HPDE6-E6E7 (cell line): ENCODE data around the gene PCDHGB3.
"Not testable (repeated sequence)": the region's sequence is repeated elsewhere in the genome, so short reads cannot be mapped to it uniquely, and the experiment has no call there.

Source experiments
- DNase-seq: peaks from one replicate; pipeline ENCODE4 v3.0.0; 2011; ENCODE audit warnings: missing footprints; ENCODE audit errors: extremely low spot score

Gene PCDHGB3

DNA sequence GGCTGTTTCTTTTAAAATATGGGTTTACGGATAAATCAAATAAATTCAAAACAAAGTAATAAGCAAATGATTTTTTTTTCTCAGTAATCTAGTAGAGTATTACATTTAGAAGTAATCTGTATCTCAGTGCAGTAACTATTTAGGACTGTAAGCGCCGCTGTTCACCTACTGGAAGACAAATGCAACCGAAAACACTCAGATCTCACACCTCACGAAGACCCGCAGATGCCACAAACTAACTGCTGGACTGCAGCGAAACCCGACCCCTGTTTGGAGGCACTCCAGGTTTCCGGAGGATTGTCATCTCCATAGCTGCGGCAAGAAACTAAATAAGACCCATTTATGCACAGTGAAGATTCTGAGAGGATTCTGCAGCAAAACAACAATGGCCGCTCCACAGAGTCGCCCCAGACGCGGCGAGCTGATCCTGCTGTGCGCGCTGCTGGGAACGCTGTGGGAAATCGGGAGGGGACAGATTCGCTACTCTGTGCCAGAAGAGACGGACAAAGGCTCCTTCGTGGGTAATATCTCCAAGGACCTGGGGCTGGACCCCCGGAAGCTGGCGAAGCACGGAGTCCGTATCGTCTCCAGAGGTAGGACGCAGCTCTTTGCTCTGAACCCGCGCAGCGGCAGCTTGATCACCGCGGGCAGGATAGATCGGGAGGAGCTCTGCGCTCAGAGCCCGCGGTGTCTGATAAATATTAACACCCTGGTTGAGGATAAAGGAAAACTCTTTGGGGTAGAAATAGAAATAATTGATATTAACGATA, 22.6 kb downstream of the PCDHGB3 start, which contains the start of gene PCDHGA8:
Gene PCDHGA8, plus strand, starts transcription at position 205 of the 770 bp plus-strand sequence. Its CDS starts 181 bp downstream, at position 386.
- no peak for DNase-seq

DNA sequence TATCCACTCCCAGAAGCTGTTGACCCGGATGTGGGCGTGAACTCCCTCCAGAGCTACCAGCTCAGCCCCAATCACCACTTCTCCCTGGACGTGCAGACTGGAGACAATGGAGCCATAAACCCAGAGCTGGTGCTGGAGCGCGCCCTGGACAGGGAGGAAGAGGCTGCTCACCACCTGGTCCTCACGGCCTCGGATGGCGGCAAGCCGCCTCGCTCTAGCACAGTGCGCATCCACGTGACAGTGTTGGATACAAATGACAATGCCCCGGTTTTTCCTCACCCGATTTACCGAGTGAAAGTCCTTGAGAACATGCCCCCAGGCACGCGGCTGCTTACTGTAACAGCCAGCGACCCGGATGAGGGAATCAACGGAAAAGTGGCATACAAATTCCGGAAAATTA, 23.2 kb downstream of the PCDHGB3 start:
- no peak for DNase-seq

DNA sequence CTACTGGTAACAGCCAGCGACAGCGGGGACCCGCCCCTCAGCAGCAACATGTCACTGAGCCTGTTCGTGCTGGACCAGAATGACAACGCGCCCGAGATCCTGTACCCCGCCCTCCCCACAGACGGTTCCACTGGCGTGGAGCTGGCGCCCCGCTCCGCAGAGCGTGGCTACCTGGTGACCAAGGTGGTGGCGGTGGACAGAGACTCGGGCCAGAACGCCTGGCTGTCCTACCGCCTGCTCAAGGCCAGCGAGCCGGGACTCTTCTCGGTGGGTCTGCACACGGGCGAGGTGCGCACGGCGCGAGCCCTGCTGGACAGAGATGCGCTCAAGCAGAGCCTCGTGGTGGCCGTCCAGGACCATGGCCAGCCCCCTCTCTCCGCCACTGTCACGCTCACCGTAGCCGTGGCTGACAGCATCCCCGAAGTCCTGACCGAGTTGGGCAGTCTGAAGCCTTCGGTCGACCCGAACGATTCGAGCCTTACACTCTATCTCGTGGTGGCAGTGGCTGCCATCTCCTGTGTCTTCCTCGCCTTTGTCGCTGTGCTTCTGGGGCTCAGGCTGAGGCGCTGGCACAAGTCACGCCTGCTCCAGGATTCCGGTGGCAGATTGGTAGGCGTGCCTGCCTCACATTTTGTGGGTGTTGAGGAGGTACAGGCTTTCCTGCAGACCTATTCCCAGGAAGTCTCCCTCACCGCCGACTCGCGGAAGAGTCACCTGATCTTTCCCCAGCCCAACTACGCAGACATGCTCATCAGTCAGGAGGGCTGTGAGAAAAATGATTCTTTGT, 24.6 kb downstream of the PCDHGB3 start:
- DNase-seq: not testable (repeated sequence)

DNA sequence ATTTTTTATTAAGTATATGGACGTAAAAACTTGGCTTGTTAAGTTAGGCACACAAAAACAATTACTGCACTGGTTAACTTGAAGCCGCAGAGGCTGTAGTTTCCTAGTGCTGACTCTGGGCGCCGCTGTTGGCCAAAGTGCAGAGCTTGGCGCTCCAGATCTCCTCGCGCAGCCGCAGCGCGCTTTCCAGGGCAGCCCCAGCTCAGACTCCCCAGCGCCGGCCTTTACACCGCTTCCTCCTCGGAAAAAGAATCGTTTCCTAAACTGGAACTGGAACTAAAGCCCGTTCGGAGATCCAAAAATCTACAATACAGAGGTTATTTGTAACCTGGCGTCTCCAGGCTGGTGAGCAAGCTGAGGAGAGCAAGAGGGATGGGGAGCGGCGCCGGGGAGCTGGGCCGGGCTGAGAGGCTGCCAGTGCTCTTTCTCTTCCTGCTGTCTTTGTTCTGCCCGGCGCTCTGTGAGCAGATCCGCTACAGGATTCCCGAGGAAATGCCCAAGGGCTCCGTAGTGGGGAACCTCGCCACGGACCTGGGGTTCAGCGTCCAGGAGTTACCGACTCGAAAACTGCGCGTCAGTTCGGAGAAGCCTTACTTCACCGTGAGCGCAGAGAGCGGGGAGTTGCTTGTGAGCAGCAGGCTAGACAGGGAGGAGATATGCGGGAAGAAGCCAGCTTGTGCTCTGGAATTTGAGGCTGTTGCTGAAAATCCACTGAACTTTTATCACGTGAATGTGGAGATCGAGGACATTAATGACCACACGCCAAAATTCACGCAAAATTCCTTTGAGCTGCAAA, 27.9 kb downstream of the PCDHGB3 start, which contains the start of gene PCDHGB5:
Gene PCDHGB5, plus strand, starts transcription at position 192 of the 796 bp plus-strand sequence. Its CDS starts 181 bp downstream, at position 373.
- not testable (repeated sequence) for DNase-seq

DNA sequence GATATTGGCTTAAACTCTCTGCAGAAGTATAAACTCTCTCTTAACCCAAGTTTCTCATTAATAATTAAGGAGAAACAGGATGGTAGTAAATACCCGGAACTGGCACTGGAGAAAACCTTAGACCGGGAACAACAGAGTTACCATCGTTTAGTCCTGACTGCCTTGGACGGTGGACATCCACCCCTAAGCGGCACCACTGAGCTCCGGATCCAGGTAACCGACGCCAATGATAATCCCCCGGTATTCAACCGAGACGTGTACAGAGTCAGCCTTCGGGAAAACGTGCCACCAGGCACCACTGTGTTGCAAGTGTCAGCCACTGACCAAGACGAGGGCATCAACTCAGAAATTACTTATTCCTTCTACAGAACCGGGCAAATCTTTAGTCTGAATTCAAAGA, 28.6 kb downstream of the PCDHGB3 start:
- no peak for DNase-seq

DNA sequence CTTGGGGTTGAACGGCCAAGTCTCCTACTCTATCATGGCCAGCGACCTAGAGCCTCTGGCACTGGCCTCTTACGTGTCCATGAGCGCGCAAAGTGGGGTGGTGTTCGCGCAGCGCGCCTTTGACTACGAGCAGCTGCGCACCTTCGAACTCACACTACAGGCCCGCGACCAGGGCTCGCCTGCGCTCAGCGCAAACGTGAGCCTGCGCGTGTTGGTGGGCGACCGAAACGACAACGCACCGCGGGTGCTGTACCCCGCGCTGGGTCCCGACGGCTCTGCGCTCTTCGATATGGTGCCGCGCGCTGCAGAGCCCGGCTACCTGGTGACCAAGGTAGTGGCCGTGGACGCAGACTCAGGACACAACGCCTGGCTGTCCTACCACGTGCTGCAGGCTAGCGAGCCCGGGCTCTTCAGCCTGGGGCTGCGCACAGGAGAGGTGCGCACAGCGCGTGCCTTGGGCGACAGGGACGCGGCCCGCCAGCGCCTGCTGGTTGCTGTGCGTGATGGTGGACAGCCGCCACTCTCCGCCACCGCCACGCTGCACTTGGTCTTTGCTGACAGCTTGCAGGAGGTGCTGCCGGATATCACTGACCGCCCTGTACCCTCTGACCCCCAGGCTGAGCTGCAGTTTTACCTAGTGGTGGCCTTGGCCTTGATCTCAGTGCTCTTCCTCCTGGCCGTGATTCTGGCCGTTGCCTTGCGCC, 29.7 kb downstream of the PCDHGB3 start:
- no peak for DNase-seq

DNA sequence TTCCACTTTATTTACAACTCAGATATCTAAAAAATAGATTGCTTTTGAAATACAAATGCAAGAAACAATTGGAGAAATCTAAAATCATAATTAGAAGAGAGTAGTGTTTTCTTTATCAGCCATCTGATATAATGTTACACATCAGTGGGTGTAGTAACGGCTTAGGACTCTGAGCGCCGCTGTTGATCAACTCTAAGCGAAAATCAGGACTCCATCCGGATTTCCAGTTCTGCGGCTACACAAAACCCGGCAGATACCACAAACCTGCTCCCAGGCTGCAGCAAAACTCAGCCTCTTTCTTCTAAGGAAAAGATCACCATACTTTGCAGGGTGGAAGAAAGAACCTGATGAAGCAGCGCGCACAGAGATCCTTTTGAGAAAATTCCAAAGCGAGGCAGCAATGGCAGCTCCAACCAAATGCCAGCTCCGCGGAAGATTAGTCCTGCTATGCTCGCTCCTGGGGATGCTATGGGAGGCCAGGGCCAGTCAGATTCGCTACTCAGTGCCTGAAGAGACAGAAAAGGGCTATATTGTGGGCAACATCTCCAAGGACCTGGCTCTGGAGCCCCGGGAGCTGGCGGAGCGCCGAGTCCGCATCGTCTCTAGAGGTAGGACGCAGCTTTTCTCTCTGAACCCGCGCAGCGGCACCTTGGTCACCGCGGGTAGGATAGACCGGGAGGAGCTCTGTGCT, 32.7 kb downstream of the PCDHGB3 start, which contains the start of gene PCDHGA9:
Gene PCDHGA9, plus strand, starts transcription at position 226 of the 691 bp plus-strand sequence. Its CDS starts 175 bp downstream, at position 401.
- DNase-seq: peak; percentile 17

DNA sequence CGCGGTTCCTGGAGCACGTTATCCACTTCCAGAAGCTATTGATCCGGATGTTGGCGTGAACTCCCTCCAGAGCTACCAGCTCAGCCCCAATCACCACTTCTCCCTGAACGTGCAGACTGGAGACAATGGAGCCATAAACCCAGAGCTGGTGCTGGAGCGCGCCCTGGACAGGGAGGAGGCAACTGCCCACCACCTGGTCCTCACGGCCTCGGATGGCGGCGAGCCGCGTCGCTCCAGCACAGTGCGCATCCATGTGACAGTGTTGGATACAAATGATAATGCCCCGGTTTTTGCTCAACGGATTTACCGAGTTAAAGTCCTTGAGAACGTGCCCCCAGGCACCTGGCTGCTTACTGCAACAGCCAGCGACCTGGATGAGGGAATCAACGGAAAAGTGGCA, 33.3 kb downstream of the PCDHGB3 start:
- no peak for DNase-seq

DNA sequence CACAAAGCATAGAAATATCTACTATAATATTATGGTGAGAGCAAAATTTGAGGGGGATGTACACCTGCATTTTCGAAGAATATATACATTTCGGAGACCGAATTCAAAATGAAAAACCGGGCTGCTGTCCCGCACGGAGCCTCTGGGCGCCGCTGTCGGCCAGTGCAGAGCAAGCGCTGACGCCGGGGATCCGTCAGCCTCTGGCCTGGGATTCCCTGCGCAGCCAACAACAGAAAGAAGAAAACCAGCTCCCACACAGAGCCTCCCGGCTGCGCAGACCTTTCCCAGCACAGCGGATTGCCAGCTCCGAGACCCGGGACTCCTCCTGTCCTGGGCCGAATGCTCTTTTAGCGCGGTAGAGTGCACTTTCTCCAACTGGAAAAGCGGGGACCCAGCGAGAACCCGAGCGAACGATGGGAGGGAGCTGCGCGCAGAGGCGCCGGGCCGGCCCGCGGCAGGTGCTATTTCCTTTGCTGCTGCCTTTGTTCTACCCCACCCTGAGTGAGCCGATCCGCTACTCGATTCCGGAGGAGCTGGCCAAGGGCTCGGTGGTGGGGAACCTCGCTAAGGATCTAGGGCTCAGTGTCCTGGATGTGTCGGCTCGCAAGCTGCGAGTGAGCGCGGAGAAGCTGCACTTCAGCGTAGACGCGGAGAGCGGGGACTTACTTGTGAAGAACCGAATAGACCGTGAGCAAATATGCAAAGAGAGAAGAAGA, 37.9 kb downstream of the PCDHGB3 start, which contains the start of gene PCDHGB6:
Gene PCDHGB6, plus strand, starts transcription at position 232 of the 716 bp plus-strand sequence. Its CDS starts 182 bp downstream, at position 414.
- peak; percentile 29 for DNase-seq

DNA sequence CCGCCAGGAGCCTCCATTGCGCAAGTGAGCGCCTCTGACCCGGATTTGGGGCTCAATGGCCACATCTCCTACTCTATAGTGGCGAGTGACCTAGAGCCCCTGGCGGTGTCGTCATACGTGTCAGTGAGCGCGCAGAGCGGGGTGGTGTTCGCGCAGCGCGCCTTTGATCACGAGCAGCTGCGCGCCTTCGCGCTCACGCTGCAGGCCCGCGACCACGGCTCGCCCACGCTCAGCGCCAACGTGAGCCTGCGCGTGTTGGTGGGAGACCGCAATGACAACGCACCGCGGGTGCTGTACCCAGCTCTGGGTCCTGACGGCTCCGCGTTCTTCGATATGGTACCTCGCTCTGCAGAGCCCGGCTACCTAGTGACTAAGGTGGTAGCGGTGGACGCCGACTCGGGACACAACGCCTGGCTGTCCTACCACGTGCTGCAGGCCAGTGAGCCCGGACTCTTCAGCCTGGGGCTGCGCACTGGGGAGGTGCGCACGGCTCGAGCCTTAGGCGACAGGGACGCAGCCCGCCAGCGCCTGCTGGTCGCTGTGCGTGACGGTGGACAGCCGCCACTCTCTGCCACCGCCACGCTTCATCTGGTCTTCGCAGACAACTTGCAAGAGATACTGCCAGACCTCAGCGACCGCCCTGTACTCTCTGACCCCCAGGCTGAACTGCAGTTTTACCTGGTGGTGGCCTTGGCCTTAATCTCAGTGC, 39.7 kb downstream of the PCDHGB3 start:
- no peak for DNase-seq

DNA sequence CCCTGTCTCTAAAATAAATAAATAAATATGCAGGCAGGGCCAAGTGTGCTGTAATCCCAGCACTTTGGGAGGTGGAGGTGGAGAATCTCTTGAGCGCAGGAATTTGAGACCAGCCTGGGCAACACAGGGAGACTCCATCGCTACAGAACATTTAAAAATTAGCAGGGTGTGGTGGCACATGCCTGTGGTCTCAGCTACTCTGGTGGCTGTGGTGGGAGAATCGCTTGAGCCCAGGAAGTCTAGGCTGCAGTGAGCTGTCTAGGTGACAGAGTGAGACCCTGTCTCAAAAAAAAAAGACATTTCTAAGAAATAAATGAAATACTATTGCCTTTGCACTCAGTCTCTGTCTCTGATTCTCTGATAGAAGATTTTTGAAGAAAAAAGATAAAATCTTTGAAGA, 41.5 kb downstream of the PCDHGB3 start:
- no peak for DNase-seq

DNA sequence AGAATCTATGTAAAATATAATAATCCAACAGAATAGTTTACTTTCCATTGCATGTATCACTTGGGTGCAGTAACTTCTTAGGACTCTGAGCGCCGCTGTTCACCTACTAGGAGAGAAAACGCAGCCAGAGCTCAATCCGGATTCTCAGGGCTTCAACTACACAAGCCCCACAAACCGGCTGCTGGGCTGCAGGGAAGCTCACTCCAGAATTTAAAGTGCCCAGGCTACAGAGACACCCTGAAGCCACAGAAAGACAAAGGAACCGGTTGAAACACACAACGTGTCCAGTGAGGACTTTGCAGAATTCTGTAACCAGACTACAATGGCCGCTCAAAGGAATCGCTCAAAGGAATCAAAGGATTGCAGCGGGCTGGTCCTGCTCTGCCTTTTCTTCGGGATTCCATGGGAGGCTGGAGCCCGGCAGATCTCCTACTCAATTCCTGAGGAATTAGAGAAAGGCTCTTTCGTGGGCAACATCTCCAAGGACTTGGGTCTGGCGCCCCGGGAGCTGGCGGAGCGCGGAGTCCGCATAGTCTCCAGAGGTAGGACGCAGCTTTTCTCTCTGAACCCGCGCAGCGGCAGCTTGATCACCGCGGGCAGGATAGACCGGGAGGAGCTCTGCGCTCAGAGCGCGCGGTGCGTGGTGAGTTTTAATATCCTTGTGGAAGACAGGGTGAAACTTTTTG, 43.0 kb downstream of the PCDHGB3 start, which contains the start of gene PCDHGA10:
Gene PCDHGA10, plus strand, starts transcription at position 134 of the 686 bp plus-strand sequence. Its CDS starts 189 bp downstream, at position 323.
- DNase-seq: peak; percentile 59

DNA sequence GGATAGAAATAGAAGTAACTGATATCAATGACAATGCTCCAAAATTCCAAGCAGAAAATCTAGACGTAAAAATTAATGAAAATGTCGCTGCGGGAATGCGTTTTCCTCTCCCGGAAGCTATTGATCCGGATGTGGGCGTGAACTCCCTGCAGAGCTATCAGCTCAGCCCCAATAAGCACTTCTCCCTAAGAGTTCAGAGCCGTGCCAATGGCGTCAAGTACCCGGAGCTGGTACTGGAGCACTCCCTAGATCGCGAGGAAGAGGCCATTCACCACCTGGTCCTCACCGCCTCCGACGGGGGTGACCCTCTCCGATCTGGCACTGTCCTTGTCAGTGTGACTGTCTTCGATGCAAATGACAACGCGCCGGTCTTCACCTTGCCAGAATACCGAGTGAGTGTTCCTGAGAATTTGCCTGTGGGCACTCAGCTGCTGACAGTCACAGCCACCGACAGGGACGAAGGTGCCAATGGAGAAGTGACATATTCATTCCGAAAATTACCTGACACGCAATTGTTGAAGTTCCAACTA, 43.6 kb downstream of the PCDHGB3 start:
- no peak for DNase-seq

DNA sequence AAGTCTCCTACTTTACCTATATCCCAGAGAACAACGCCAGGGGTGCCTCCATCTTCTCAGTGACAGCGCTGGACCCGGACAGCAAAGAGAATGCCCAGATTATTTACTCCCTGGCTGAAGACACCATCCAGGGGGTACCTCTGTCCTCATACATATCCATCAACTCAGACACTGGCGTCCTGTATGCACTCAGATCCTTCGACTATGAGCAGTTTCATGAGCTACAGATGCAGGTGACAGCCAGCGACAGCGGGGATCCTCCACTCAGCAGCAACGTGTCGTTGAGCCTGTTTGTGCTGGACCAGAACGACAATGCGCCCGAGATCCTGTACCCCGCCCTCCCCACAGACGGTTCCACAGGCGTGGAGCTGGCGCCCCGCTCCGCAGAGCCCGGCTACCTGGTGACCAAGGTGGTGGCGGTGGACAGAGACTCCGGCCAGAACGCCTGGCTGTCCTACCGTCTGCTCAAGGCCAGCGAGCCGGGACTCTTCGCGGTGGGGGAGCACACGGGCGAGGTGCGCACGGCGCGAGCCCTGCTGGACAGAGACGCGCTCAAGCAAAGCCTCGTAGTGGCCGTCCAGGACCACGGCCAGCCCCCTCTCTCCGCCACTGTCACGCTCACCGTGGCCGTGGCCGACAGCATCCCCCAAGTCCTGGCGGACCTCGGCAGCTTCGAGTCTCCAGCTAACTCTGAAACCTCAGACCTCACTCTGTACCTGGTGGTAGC, 44.7 kb downstream of the PCDHGB3 start:
- not testable (repeated sequence) for DNase-seq

DNA sequence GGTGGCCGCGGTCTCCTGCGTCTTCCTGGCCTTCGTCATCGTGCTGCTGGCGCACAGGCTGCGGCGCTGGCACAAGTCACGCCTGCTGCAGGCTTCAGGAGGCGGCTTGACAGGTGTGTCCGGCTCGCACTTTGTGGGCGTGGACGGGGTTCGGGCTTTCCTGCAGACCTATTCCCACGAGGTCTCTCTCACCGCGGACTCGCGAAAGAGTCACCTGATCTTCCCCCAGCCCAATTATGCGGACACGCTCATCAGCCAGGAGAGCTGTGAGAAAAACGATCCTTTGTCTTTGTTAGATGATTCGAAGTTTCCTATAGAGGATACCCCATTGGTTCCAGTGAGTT, 45.2 kb downstream of the PCDHGB3 start:
- DNase-seq: not testable (repeated sequence)

DNA sequence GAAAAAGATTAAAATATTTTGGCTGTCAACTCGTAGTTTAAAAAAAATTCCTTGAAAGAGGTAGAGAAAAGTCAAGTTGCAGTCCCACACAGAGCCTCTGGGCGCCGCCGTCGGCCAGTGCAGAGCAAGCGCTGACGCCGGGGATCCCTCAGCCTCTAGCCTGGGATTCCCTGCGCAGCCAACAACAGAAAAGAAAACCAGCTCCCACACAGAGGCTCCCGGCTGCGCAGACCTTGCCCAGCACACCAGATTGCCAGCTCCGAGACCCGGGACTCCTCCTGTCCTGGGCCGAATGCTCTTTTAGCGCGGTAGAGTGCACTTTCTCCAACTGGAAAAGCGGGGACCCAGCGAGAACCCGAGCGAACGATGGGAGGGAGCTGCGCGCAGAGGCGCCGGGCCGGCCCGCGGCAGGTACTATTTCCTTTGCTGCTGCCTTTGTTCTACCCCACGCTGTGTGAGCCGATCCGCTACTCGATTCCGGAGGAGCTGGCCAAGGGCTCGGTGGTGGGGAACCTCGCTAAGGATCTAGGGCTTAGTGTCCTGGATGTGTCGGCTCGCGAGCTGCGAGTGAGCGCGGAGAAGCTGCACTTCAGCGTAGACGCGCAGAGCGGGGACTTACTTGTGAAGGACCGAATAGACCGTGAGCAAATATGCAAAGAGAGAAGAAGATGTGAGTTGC, 47.6 kb downstream of the PCDHGB3 start, which contains the start of gene PCDHGB7:
Gene PCDHGB7, plus strand, starts transcription at position 184 of the 679 bp plus-strand sequence. Its CDS starts 183 bp downstream, at position 367.
- DNase-seq: not testable (repeated sequence)
